Neural progenitor cell (in vitro differentiated cells): ENCODE results near the gene PDZD4.

Experiments used
- CTCF ChIP-seq: fragments of 200-600 bp; sonication (generic); IDR thresholded peaks from 2 replicates; pipeline ENCODE4 v1.5.1; 2017; ENCODE audit warnings: antibody characterized with exemption, mild to moderate bottlenecking
- EZH2 ChIP-seq: fragments of 200-600 bp; sonication (generic); IDR thresholded peaks from 2 replicates; pipeline ENCODE4 v1.6.1; 2017; ENCODE audit warnings: antibody characterized with exemption, mild to moderate bottlenecking, moderate library complexity

- no peak for TF ChIP-seq CTCF
- no peak for TF ChIP-seq EZH2
These were observed 28.7 kb downstream of the PDZD4 start for GRCh38 chrX:153801669-153802068.
